Measurements from ENCODE around the gene OSBP2.

OSBP2 gene

DNA sequence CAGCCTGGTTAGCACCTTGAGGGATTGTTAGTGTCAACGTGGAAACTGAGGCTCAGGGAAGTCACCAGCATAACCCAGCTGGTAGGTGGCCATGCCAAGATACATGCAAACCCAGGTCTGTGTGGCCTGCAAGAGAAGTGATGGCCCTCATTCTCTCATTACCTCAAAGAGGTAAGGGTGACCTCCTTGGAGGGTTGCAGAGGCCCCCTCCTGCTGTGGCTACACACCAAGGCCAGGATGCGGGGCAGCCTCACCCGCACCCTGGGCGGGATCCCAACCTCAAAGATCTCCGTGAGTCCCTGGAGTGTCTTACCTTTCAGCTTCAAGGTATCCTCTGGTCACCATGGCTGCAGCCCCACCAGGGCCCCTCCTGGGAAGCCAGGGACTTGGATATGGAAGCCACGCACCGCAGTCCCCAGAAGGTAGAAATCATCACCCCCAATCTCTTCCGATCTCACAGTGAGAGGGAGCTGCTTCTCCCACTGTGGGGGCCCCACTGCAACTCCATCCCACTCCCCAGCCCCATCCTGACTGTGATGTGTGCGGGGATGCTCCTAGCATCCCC is 178.5 kb downstream of the OSBP2 start:
- H3K9ac ChIP-seq (ENCODE audit: low read length): no peak overlapping the region
- H3K27ac ChIP-seq (ENCODE audit: low read length): no peak overlapping the region
- H2AFZ ChIP-seq (ENCODE audit: low read depth, low read length): no peak overlapping the region
- no peaks in the 10 kb centered on the region for H3K4me1 ChIP-seq (ENCODE audit: low read length)
- no peaks in the 10 kb centered on the region for H3K27me3 ChIP-seq (ENCODE audit: low read depth, low read length)
- H3K4me3 ChIP-seq (ENCODE audit: low read length): no peak overlapping the region
- no peaks in the 10 kb centered on the region for H3K9me3 ChIP-seq (ENCODE audit: insufficient read depth, low read length)
- H3K4me2 ChIP-seq (ENCODE audit: low read length): no peak overlapping the region
- H4K20me1 ChIP-seq (ENCODE audit: insufficient read depth, low read length): no peaks in the 10 kb centered on the region
- TF ChIP-seq EZH2phosphoT487 (IDR thresholded peaks at IDR 0.05; ENCODE audit: low read depth): no peak
- no peak for TF ChIP-seq CTCF (IDR thresholded peaks at IDR 0.05; ENCODE audit: low read depth, low read length)
- H3K79me2 ChIP-seq (ENCODE audit: low read length): no peaks in the 10 kb centered on the region
- H3K36me3 ChIP-seq (replicated peaks; ENCODE audit: low read depth, low read length): no peaks in the 10 kb centered on the region

DNA sequence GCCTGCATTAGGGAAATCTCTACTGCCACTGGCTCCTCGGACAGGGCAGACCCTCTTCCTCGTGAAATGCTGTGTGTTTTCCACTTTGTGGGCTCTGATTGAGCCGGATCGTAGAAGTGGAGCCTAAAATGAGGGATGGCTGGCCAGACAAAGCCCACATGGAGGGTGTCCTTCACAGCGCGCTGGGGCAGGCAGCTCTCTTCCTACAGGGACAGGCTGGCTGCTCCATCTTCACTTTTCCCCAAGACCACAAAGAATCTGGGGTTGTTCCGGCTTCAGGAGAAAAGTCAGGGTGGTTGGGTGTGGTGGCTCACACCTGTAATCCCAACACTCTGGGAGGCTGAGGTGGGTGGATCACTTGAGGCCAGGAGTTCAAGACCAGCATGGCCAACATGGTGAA is 179.0 kb downstream of the OSBP2 start:
- Histone ChIP-seq H3K79me2 (ENCODE audit: low read length) (no peaks in the 10 kb centered on the region), H3K27me3 (ENCODE audit: low read depth, low read length) (no peaks in the 10 kb centered on the region), H2AFZ (ENCODE audit: low read depth, low read length) (no peak overlapping the region), H3K4me1 (ENCODE audit: low read length) (no peaks in the 10 kb centered on the region), H3K4me2 (ENCODE audit: low read length) (no peak overlapping the region), H3K4me3 (ENCODE audit: low read length) (no peak overlapping the region), H3K36me3 (replicated peaks; ENCODE audit: low read depth, low read length) (no peaks in the 10 kb centered on the region), H3K9ac (ENCODE audit: low read length) (no peak overlapping the region), H4K20me1 (ENCODE audit: insufficient read depth, low read length) (no peaks in the 10 kb centered on the region), H3K9me3 (ENCODE audit: insufficient read depth, low read length) (no peaks in the 10 kb centered on the region), H3K27ac (ENCODE audit: low read length) (no peak overlapping the region)
- TF ChIP-seq EZH2phosphoT487 (IDR thresholded peaks at IDR 0.05; ENCODE audit: low read depth): no peak
- no peak for TF ChIP-seq CTCF (IDR thresholded peaks at IDR 0.05; ENCODE audit: low read depth, low read length)

DNA sequence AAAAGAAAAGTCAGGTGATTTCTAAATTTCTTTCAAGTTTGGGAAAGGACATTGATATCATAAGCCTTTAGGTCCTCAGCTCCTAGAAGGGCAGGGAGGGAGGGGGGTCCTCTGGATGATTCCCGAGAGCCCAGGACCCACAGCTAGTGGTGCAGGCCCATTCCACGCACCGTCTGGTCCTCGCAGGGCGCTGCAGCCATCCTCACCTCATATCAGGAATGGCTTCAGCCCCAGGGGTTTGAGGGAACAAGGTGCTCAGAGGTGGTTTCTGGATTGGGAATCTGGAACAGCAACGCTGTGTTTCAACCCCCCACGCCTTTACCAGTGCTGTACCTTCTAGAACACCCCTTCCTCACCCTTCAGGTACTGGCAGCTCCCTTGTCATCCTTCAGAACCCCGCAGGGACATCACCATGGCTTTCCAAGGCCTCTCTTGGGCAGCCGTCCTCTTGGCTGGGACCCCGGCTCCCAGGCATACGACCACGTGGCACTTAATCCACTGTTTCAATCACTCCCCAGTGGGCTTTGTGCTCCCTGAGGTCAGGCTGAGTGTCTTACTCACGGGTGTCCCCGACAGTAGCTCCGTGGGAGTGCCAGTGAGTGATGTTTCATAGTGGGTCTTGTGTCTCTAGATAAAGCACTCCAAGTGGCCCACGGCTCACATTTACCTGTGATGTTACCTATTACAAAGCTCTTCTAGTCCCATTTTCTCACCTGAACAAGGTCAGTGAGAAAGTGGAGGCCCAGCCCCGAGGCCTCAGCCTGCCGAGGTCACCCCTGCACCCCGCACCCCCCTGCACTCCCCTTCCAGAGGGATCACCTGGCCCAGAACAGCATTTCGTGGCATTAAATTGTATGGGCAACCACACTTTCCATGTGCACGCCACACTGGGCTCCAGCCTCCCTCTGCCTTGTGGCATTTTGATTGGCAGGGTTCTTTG is 180.0 kb downstream of the OSBP2 start:
- Histone ChIP-seq H3K4me2 (ENCODE audit: low read length) (no peak overlapping the region), H3K36me3 (replicated peaks; ENCODE audit: low read depth, low read length) (no peaks in the 10 kb centered on the region), H3K27ac (ENCODE audit: low read length) (no peak overlapping the region), H3K9ac (ENCODE audit: low read length) (no peak overlapping the region), H3K4me1 (ENCODE audit: low read length) (no peaks in the 10 kb centered on the region), H3K4me3 (ENCODE audit: low read length) (no peak overlapping the region), H3K79me2 (ENCODE audit: low read length) (no peaks in the 10 kb centered on the region), H3K27me3 (ENCODE audit: low read depth, low read length) (no peaks in the 10 kb centered on the region), H2AFZ (ENCODE audit: low read depth, low read length) (no peak overlapping the region), H4K20me1 (ENCODE audit: insufficient read depth, low read length) (no peaks in the 10 kb centered on the region), H3K9me3 (ENCODE audit: insufficient read depth, low read length) (no peaks in the 10 kb centered on the region)
- TF ChIP-seq EZH2phosphoT487 (IDR thresholded peaks at IDR 0.05; ENCODE audit: low read depth) (no peak), CTCF (IDR thresholded peaks at IDR 0.05; ENCODE audit: low read depth, low read length) (no peak)

DNA sequence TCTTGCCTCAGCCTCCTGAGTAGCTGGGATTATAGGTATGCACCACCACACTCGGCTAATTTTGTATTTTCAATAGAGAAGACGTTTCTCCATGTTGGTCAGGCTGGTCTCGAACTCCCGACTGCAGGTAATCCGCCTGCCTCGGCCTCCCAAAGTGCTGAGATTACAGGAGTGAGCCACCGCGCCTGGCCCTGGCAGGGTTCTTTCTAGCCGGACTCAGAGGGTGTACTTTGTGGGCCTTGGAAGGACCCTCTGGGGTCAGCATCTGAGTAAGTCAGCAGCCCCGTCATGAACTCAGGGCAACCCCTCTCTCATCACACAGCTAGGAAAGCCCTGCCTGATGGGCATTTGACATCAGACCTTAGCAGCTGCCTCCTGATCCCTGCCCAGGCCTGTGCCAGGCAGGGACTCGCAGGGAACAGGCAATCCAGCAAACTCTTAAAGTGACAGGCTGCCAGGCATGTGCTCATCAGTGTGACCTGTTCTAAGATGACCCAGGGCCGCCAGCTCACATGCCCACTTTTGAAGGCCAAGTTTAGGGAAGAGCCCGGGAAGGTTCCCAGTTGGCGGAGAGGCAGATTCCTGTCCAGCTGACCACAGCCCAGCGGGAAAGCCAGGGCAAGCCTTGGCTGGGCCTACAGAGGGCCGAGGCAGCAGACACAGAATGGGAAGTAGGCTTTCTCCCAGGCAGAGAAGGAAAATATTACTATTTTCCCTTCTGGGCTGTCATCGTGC is 181.0 kb downstream of the OSBP2 start:
- Histone ChIP-seq H3K79me2 (ENCODE audit: low read length) (no peaks in the 10 kb centered on the region), H3K27ac (ENCODE audit: low read length) (no peak overlapping the region), H3K4me3 (ENCODE audit: low read length) (no peak overlapping the region), H4K20me1 (ENCODE audit: insufficient read depth, low read length) (no peaks in the 10 kb centered on the region), H3K4me2 (ENCODE audit: low read length) (no peak overlapping the region), H3K4me1 (ENCODE audit: low read length) (no peaks in the 10 kb centered on the region), H3K9ac (ENCODE audit: low read length) (no peak overlapping the region), H3K9me3 (ENCODE audit: insufficient read depth, low read length) (no peaks in the 10 kb centered on the region), H3K36me3 (replicated peaks; ENCODE audit: low read depth, low read length) (no peaks in the 10 kb centered on the region), H2AFZ (ENCODE audit: low read depth, low read length) (no peak overlapping the region), H3K27me3 (ENCODE audit: low read depth, low read length) (no peaks in the 10 kb centered on the region)
- TF ChIP-seq CTCF (IDR thresholded peaks at IDR 0.05; ENCODE audit: low read depth, low read length) (no peak), EZH2phosphoT487 (IDR thresholded peaks at IDR 0.05; ENCODE audit: low read depth) (no peak)

Data from OCI-LY3 (cell line).